ENCODE results near the gene SCYGR5. TPM values are rescaled to one million over a fixed set of nuclear protein-coding genes. Genes with fewer than 3 reads are reported as not detected.

Gene SCYGR5
- total and polyA plus RNA-seq, 2 donors (not counting 3 experiments of a cell fraction or from before 2014, with no cell fraction given): not detected

DNA sequence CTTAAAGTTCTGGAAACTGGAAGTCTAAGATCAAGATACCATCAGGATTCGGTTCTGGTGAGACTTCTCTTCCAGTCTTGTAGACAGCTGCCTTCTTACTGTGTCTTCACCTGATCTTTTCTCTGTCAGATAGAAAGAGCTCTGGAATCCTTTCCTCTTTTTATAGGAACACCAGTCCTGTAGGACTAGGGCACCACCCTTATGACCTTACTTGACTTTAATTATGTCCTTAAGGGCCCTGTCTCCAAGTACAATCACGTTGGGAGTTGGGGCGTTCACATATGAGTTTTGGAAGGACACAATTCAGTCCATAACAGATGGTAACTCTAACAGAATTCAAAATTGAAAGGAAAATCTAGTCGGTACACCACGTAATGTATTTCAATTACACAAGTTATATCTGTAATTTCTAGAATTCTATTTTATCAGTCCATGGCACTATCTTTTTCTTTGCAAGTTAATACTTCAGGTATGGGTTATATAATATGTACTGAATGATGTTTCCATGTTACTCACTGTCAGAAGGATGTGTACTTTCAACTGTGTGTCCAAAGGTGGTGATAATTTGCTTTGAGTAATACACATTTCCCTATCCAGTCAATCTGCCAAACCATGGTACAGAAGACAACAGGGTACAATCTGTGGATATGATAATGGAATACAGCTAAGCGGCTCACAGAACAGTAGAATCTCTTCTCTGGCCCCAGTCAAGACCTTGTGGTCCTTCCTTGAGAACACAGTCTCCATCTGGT lies 1.2 kb upstream of the SCYGR5 start:
- intact Hi-C loops (cut with micrococcal nuclease): no loop called here
- ChIA-PET CTCF (interaction anchor here (1.1 to 1.3 kb wide), 3 partner anchors 21 to 101 kb away, joined by 3 read pairs; no protein-coding TSS in a partner anchor), POLR2A (no interaction called here)
- FAIRE-seq: no peak
- no peaks in the 10 kb centered on the region for H3K79me2 ChIP-seq (ENCODE audit: control insufficient read depth, insufficient read depth, low read length)
- H3K27me3 ChIP-seq (ENCODE audit: control insufficient read depth in 2 of 2, insufficient read depth in 2 of 2, low read length in 2 of 2): no peaks in the 10 kb centered on the region
- dilution Hi-C loops (cut with MboI; ENCODE audit: extremely low pct_ligation_motif_present, low sequenced_read_pairs): no loop called here
- H3K36me3 ChIP-seq (ENCODE audit: control insufficient read depth in 2 of 2, extremely low read depth in 1 of 2, insufficient read depth in 2 of 2, low read length in 2 of 2): no peaks in the 10 kb centered on the region
- H3K4me1 ChIP-seq (ENCODE audit: control insufficient read depth, extremely low read depth, insufficient read depth, low read length): no peaks in the 10 kb centered on the region
- TF ChIP-seq MYC (IDR thresholded peaks at IDR 0.05; ENCODE audit: low read depth, low read length) (no peak), POLR2A (IDR thresholded peaks at IDR 0.05; ENCODE audit: low read depth, low read length) (no peak), GATA2 (IDR thresholded peaks at IDR 0.05; ENCODE audit: insufficient read depth, insufficient read length, low read depth, low read length) (no peak), POLR2AphosphoS5 (IDR thresholded peaks at IDR 0.05; ENCODE audit: insufficient read depth, low read depth, low read length) (no peak), FOS (IDR thresholded peaks at IDR 0.05; ENCODE audit: borderline replicate concordance, insufficient read depth, low read length) (no peak)
- TF ChIP-seq, protein P1, sequence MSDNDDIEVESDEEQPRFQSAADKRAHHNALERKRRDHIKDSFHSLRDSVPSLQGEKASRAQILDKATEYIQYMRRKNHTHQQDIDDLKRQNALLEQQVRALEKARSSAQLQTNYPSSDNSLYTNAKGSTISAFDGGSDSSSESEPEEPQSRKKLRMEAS (IDR thresholded peaks at IDR 0.05; ENCODE audit: insufficient read depth, insufficient read length): no peak
- TF ChIP-seq, protein P2, sequence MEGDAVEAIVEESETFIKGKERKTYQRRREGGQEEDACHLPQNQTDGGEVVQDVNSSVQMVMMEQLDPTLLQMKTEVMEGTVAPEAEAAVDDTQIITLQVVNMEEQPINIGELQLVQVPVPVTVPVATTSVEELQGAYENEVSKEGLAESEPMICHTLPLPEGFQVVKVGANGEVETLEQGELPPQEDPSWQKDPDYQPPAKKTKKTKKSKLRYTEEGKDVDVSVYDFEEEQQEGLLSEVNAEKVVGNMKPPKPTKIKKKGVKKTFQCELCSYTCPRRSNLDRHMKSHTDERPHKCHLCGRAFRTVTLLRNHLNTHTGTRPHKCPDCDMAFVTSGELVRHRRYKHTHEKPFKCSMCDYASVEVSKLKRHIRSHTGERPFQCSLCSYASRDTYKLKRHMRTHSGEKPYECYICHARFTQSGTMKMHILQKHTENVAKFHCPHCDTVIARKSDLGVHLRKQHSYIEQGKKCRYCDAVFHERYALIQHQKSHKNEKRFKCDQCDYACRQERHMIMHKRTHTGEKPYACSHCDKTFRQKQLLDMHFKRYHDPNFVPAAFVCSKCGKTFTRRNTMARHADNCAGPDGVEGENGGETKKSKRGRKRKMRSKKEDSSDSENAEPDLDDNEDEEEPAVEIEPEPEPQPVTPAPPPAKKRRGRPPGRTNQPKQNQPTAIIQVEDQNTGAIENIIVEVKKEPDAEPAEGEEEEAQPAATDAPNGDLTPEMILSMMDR (IDR thresholded peaks at IDR 0.05; ENCODE audit: extremely low read depth in 1 of 2, insufficient read depth in 1 of 2, low read depth in 1 of 2, low read length in 2 of 2): no peak
- no peaks in the 10 kb centered on the region for H3K9me1 ChIP-seq (replicated peaks; ENCODE audit: control insufficient read depth, extremely low read depth, insufficient read depth, low read length)
- H4K20me1 ChIP-seq (replicated peaks; ENCODE audit: control insufficient read depth, extremely low read depth, insufficient read depth, low read length): no peaks in the 10 kb centered on the region
- no peak overlapping the region for H3K4me2 ChIP-seq (ENCODE audit: insufficient read depth, low read length)
- BruUV-seq (replicated peaks): no TSS peak
- no peak overlapping the region for H2AFZ ChIP-seq (ENCODE audit: low read depth, low read length)
- H3K4me3 ChIP-seq (replicated peaks in 1 of 3; ENCODE audit: insufficient read depth in 1 of 3, low read depth in 1 of 3, low read length in 3 of 3): no peak overlapping the region
- H3K9me3 ChIP-seq (replicated peaks; ENCODE audit: control insufficient read depth, insufficient read depth, low read length): no peaks in the 10 kb centered on the region
- no peak overlapping the region for H3K27ac ChIP-seq (ENCODE audit: insufficient read depth, low read depth, low read length)
- DNase-seq (ENCODE audit: low read depth, low spot score): no peak
- H3K9ac ChIP-seq (replicated peaks; ENCODE audit: extremely low read depth, insufficient read depth, low read length): no peak overlapping the region
